ENCODE data around the gene SRCIN1. TPM values are rescaled to one million over a fixed set of nuclear protein-coding genes. Genes with fewer than 3 reads are reported as not detected.

The SRCIN1 gene
- total RNA-seq, 4 donors from 2014 or later: 0.44 to 5.4 (median 1.5) TPM

DNA sequence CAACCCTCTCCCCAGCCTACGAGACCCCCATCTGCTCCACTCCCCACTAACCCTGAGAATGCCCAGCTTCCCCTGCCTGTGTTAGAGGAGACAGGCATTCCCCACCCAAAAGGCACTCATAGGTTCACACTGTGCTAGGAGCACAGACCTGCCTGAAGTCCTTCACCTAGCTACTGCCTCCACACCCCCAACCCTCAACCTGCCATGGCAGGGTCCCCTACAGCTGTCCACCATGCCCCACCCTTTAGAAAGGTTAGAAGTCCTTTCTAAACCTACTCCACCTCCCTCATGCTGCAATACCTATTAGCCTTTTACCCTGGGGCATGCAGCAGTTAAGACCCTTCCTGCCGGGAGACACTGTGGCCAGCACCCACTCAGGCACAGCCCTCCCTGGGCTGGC, 9.1 kb downstream of the SRCIN1 start:
- TF ChIP-seq, protein P1, sequence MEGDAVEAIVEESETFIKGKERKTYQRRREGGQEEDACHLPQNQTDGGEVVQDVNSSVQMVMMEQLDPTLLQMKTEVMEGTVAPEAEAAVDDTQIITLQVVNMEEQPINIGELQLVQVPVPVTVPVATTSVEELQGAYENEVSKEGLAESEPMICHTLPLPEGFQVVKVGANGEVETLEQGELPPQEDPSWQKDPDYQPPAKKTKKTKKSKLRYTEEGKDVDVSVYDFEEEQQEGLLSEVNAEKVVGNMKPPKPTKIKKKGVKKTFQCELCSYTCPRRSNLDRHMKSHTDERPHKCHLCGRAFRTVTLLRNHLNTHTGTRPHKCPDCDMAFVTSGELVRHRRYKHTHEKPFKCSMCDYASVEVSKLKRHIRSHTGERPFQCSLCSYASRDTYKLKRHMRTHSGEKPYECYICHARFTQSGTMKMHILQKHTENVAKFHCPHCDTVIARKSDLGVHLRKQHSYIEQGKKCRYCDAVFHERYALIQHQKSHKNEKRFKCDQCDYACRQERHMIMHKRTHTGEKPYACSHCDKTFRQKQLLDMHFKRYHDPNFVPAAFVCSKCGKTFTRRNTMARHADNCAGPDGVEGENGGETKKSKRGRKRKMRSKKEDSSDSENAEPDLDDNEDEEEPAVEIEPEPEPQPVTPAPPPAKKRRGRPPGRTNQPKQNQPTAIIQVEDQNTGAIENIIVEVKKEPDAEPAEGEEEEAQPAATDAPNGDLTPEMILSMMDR (IDR thresholded peaks at IDR 0.05): no peak
- TF ChIP-seq POLR2A (IDR thresholded peaks at IDR 0.05) (no peak), EP300 (IDR thresholded peaks at IDR 0.05) (no peak)
- Histone ChIP-seq H3K9me3 (no peaks in the 10 kb centered on the region), H3K36me3 (no peaks in the 10 kb centered on the region), H3K27me3 (peaks cover 0 to 49% of the 10 kb centered on the region in 2 donors), H3K4me3 (no peak overlapping the region), H3K27ac (no peak overlapping the region), H3K4me1 (peaks cover 0 to under 1% (median under 1%) of the 10 kb centered on the region in 4 donors)
- 50% methylated on average over 2 of the region's 2 CpGs for WGBS, 2 donors
- no peak for DNase-seq (ENCODE audit: low spot score in 2 of 2)

DNA sequence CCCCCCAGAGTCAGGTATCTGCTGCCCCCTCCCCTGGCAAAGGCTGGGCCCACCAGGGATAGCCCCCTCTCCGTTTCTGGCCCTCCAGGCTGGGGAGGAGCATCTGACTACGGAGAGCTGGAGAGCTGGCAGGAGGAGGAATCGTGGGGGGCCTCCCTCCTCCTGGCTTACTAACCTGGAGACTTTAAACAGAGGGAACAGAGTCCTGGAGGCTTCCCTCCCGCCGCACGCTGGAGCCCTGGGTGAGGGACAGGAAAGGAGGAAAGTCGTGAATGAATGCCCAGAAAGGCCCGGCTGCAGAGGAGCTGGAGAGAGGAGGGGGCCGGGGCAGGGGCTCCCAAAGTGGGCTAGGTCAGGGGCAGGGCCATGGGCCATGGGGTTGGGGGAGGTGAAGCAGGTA, 9.9 kb downstream of the SRCIN1 start:
- no peak for DNase-seq (ENCODE audit: low spot score in 2 of 2)
- peaks cover 0 to 51% of the 10 kb centered on the region in 2 donors for H3K27me3 ChIP-seq
- H3K9me3 ChIP-seq: no peaks in the 10 kb centered on the region
- TF ChIP-seq, protein P1 (IDR thresholded peaks at IDR 0.05): no peak
- TF ChIP-seq POLR2A (IDR thresholded peaks at IDR 0.05) (no peak), EP300 (IDR thresholded peaks at IDR 0.05) (no peak)
- no peak overlapping the region for H3K4me3 ChIP-seq
- no peak overlapping the region for H3K27ac ChIP-seq
- peaks cover 0 to 4% (median 0%) of the 10 kb centered on the region in 4 donors for H3K4me1 ChIP-seq
- WGBS, 2 donors: 55 to 62% methylated on average over 9 of the region's 9 CpGs
- H3K36me3 ChIP-seq: no peaks in the 10 kb centered on the region

DNA sequence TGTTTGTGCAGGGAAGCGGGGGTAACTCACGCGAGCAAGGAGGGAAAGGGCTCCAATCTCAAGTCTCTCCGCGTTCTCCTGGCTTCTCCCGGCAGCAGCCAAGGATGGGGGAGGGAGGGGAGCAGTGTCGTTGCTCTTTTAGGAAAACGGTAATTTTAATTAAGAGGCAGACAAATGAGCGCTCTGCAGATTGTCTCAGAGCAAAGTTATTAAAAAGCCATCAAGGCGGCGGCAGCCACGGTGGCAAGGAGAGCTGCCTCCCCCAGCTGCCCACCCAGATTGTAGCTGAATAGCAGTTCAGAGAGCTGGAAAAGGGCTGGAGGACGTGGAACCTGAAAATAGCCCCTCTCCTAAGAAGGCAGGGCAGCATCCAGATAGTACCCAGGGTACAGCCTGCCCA, 11.6 kb downstream of the SRCIN1 start:
- no peak for TF ChIP-seq POLR2A (IDR thresholded peaks at IDR 0.05)
- TF ChIP-seq EP300 (IDR thresholded peaks at IDR 0.05): no peak
- TF ChIP-seq, protein P1 (IDR thresholded peaks at IDR 0.05): no peak
- Histone ChIP-seq H3K4me3 (no peak overlapping the region), H3K9me3 (no peaks in the 10 kb centered on the region), H3K4me1 (peaks cover 0 to 4% (median 0%) of the 10 kb centered on the region in 4 donors), H3K36me3 (no peaks in the 10 kb centered on the region), H3K27me3 (peaks cover 0 to 54% of the 10 kb centered on the region in 2 donors), H3K27ac (no peak overlapping the region)
- no peak for DNase-seq (ENCODE audit: low spot score in 2 of 2)
- WGBS, 2 donors: 67% methylated on average over 13 of the region's 13 CpGs

DNA sequence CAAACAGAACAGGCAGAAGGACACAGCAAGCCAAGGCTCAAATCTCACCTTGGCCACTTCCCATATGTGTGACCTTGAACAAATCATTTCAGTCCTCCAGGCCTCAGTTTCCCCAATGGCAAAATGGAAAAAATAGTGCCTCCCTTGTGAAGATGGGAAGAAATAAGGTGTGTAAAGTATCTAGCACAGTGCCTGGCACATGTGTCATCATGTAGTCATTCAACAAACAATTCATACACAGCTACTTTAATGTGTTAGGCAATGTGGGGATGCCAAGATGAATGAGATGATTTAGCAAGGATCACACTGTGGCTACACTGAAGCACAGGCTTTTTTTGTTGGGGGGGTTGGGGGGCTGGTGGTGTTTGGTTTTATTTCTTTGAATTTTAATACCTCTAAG, 13.3 kb downstream of the SRCIN1 start:
- Histone ChIP-seq H3K36me3 (no peaks in the 10 kb centered on the region), H3K27me3 (peaks cover 0 to 61% of the 10 kb centered on the region in 2 donors), H3K4me3 (no peak overlapping the region), H3K27ac (no peak overlapping the region), H3K4me1 (peaks cover 0 to 4% (median 0%) of the 10 kb centered on the region in 4 donors), H3K9me3 (no peaks in the 10 kb centered on the region)
- TF ChIP-seq EP300 (IDR thresholded peaks at IDR 0.05): no peak
- TF ChIP-seq, protein P1 (IDR thresholded peaks at IDR 0.05): no peak
- no peak for TF ChIP-seq POLR2A (IDR thresholded peaks at IDR 0.05)
- DNase-seq (ENCODE audit: low spot score in 2 of 2): no peak

DNA sequence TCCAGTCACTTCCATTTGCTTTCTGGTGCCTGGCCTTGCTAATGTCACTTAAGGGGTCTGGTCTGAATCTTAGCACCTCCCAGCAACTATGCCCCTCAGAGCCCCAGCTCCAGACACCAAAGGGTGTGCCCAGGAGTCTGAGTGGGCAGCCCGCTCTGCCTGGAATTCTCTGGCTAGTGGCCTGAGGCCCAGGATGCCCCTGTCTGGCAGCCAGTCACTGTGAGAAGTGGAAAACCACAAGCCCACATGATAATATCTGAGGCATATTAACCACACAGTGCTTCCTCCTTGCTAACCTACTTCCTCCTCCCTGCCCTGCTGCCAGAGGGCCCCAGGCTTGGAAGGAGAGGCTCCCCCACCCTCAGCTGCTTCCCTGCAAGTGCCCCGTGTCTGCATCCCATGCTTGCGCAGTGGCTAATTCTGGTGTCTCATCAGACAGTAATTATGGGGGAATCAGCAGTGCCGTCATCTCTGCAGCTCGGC, 14.0 kb downstream of the SRCIN1 start:
- Histone ChIP-seq H3K4me1 (peaks cover 0 to 4% (median 0%) of the 10 kb centered on the region in 4 donors), H3K36me3 (no peaks in the 10 kb centered on the region), H3K27ac (no peak overlapping the region), H3K9me3 (no peaks in the 10 kb centered on the region), H3K4me3 (no peak overlapping the region), H3K27me3 (peaks cover 0 to 62% of the 10 kb centered on the region in 2 donors)
- DNase-seq (ENCODE audit: low spot score in 2 of 2): no peak
- no peak for TF ChIP-seq POLR2A (IDR thresholded peaks at IDR 0.05)
- TF ChIP-seq EP300 (IDR thresholded peaks at IDR 0.05): no peak
- TF ChIP-seq, protein P1 (IDR thresholded peaks at IDR 0.05): no peak
- 65 to 68% methylated on average over 5 of the region's 5 CpGs for WGBS, 2 donors
